ENCODE data around the gene INPP5A. TPM values are rescaled to one million over a fixed set of nuclear protein-coding genes. Genes with fewer than 3 reads are reported as not detected.

INPP5A gene
- total RNA-seq, 1 experiment from 2014 or later, result 16.6 TPM

- Mint-ChIP-seq H3K27me3 (ENCODE audit: unreplicated experiment) (no peaks in the 10 kb centered on the region), H3K36me3 (ENCODE audit: insufficient read depth, unreplicated experiment) (peaks cover 4% of the 10 kb centered on the region), H3K4me1 (ENCODE audit: low read depth, unreplicated experiment) (no peaks in the 10 kb centered on the region), H3K27ac (ENCODE audit: unreplicated experiment) (no peak overlapping the region), H3K4me3 (ENCODE audit: low read depth, unreplicated experiment) (no peak overlapping the region), H3K9me3 (ENCODE audit: low read depth, unreplicated experiment) (peaks cover 11% of the 10 kb centered on the region)
- intact Hi-C loops (cut with micrococcal nuclease; ENCODE audit: unreplicated experiment), result no loop called here
- CTCF ChIA-PET, result no interaction called here
- TF ChIP-seq CTCF (IDR thresholded peaks at IDR 0.05; ENCODE audit: unreplicated experiment), result no peak
- BruUV-seq (replicated peaks), result no TSS peak
- no peak for DNase-seq
Measured at GRCh38 chr10:132603851-132604533, 66.4 kb downstream of the INPP5A start.

GRCh38 chr10:132604686-132605085, 67.1 kb downstream of the INPP5A start:
- intact Hi-C loops (cut with micrococcal nuclease; ENCODE audit: unreplicated experiment), result no loop called here
- no TSS peak for BruUV-seq (replicated peaks)
- no peaks in the 10 kb centered on the region for H3K27me3 Mint-ChIP-seq (ENCODE audit: unreplicated experiment)
- no peak for TF ChIP-seq CTCF (IDR thresholded peaks at IDR 0.05; ENCODE audit: unreplicated experiment)
- H3K9me3 Mint-ChIP-seq (ENCODE audit: low read depth, unreplicated experiment), result peaks cover 11% of the 10 kb centered on the region
- CTCF ChIA-PET, result no interaction called here
- H3K4me1 Mint-ChIP-seq (ENCODE audit: low read depth, unreplicated experiment), result no peaks in the 10 kb centered on the region
- peaks cover 4% of the 10 kb centered on the region for H3K36me3 Mint-ChIP-seq (ENCODE audit: insufficient read depth, unreplicated experiment)
- DNase-seq, result no peak
- H3K4me3 Mint-ChIP-seq (ENCODE audit: low read depth, unreplicated experiment), result no peak overlapping the region
- no peak overlapping the region for H3K27ac Mint-ChIP-seq (ENCODE audit: unreplicated experiment)

- no peak for TF ChIP-seq CTCF (IDR thresholded peaks at IDR 0.05; ENCODE audit: unreplicated experiment)
- peaks cover 10% of the 10 kb centered on the region for H3K9me3 Mint-ChIP-seq (ENCODE audit: low read depth, unreplicated experiment)
- no peaks in the 10 kb centered on the region for H3K27me3 Mint-ChIP-seq (ENCODE audit: unreplicated experiment)
- no peak overlapping the region for H3K4me3 Mint-ChIP-seq (ENCODE audit: low read depth, unreplicated experiment)
- no peaks in the 10 kb centered on the region for H3K4me1 Mint-ChIP-seq (ENCODE audit: low read depth, unreplicated experiment)
- peaks cover 4% of the 10 kb centered on the region for H3K36me3 Mint-ChIP-seq (ENCODE audit: insufficient read depth, unreplicated experiment)
- DNase-seq, result no peak
- no TSS peak for BruUV-seq (replicated peaks)
- intact Hi-C loops (cut with micrococcal nuclease; ENCODE audit: unreplicated experiment), result no loop called here
- no peak overlapping the region for H3K27ac Mint-ChIP-seq (ENCODE audit: unreplicated experiment)
- CTCF ChIA-PET, result no interaction called here
Measured at GRCh38 chr10:132605390-132605789, 67.8 kb downstream of the INPP5A start.

- Mint-ChIP-seq H3K9me3 (ENCODE audit: low read depth, unreplicated experiment) (peaks cover 8% of the 10 kb centered on the region), H3K4me3 (ENCODE audit: low read depth, unreplicated experiment) (no peak overlapping the region), H3K36me3 (ENCODE audit: insufficient read depth, unreplicated experiment) (peaks cover 4% of the 10 kb centered on the region), H3K4me1 (ENCODE audit: low read depth, unreplicated experiment) (no peaks in the 10 kb centered on the region), H3K27me3 (ENCODE audit: unreplicated experiment) (no peaks in the 10 kb centered on the region), H3K27ac (ENCODE audit: unreplicated experiment) (no peak overlapping the region)
- no TSS peak for BruUV-seq (replicated peaks)
- intact Hi-C loops (cut with micrococcal nuclease; ENCODE audit: unreplicated experiment), result no loop called here
- DNase-seq, result no peak
- CTCF ChIA-PET, result no interaction called here
- no peak for TF ChIP-seq CTCF (IDR thresholded peaks at IDR 0.05; ENCODE audit: unreplicated experiment)
Measured at GRCh38 chr10:132606031-132606491, 68.5 kb downstream of the INPP5A start.

Measured in Calu3 (cell line).